ENCODE data around the gene YARS1. TPM values are rescaled to one million over a fixed set of nuclear protein-coding genes. Genes with fewer than 3 reads are reported as not detected.

YARS1 gene
- total and polyA plus RNA-seq, 2 experiments from 2014 or later = 80.3 to 125 TPM

DNA sequence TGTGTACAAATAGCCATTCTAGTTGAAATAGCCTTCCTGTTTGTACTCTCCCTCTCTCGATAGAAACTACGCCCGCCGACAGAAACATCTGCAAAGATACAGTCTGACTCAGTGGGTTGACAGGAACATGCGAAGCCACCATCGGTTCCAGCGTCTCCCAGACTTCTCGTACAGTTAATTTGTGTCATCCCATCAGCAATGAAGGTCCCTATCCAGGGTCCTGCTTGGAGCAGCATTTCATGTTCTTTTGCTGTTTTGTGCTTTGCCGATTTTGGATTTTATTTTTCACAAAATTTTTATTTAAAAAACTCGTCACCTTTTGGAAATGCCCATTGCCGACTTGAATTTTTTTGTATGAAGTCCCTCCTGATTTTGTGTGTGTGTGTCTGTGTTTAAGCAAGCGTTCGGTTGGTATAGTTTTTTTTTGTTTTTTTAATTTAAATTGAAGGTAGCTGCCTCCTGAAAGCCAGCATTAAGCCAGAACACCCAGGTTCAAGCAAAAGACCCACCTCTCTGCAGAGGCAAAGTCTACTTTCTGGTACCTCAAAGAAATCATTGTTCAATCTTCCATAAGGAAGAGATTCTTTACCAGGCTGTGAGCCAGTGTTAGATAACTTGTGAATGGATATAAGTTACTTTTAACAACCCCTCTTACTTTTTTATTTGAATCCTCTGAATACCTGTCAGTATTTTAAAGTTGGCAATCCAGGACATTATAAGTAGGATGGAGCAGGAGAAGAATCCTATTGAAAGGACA is 38.9 kb upstream of the YARS1 start:
- Histone ChIP-seq H3K27ac (no peak overlapping the region), H3K4me1 (ENCODE audit: low read depth) (no peaks in the 10 kb centered on the region), H3K9me3 (ENCODE audit: low read depth) (no peaks in the 10 kb centered on the region), H3K4me3 (no peak overlapping the region), H3K27me3 (no peaks in the 10 kb centered on the region), H3K36me3 (peaks cover 25% of the 10 kb centered on the region)
- no peak for DNase-seq (ENCODE audit: low read depth in 1 of 2, low spot score in 1 of 2)
- TF ChIP-seq, protein P1, sequence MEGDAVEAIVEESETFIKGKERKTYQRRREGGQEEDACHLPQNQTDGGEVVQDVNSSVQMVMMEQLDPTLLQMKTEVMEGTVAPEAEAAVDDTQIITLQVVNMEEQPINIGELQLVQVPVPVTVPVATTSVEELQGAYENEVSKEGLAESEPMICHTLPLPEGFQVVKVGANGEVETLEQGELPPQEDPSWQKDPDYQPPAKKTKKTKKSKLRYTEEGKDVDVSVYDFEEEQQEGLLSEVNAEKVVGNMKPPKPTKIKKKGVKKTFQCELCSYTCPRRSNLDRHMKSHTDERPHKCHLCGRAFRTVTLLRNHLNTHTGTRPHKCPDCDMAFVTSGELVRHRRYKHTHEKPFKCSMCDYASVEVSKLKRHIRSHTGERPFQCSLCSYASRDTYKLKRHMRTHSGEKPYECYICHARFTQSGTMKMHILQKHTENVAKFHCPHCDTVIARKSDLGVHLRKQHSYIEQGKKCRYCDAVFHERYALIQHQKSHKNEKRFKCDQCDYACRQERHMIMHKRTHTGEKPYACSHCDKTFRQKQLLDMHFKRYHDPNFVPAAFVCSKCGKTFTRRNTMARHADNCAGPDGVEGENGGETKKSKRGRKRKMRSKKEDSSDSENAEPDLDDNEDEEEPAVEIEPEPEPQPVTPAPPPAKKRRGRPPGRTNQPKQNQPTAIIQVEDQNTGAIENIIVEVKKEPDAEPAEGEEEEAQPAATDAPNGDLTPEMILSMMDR (IDR thresholded peaks at IDR 0.05; ENCODE audit: low read depth, low read length) = no peak

DNA sequence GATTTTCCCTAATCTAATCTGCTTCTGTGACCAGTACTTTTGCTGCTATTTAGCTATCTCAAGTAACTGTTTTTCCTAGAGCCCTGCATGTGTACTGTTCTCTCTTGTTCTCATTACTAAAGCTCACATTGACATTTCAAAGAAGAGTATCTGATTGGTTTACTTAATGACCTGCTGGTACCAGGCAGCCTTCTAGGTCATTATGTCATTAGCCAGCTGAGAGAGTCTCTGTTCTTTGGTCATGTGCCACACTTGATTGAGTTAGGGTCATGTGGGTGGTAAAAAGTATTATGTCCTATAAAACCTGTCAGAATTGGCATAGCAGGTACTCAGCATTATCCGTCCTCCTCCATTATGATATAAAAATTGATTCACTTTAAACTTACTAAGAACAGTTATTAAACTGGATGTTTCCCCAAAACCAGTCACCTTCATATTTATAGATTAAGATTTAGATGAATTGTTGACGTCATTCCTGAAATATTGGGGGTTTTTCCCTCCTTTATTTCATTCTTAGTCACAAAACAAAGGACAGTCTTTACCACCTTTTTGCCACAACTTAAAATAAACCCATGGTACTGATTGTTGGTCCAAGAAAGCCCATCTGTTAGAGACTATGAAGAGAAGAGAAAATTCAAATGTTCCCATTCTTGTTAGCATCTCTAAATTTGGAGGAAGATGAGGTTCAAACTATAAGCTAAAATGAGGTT is 31.4 kb upstream of the YARS1 start:
- DNase-seq (ENCODE audit: low read depth in 1 of 2, low spot score in 1 of 2) = no peak
- Histone ChIP-seq H3K9me3 (ENCODE audit: low read depth) (no peaks in the 10 kb centered on the region), H3K27me3 (no peaks in the 10 kb centered on the region), H3K36me3 (peaks cover under 1% of the 10 kb centered on the region), H3K4me1 (ENCODE audit: low read depth) (no peaks in the 10 kb centered on the region), H3K27ac (no peak overlapping the region), H3K4me3 (no peak overlapping the region)
- TF ChIP-seq, protein P1 (IDR thresholded peaks at IDR 0.05; ENCODE audit: low read depth, low read length) = no peak

DNA sequence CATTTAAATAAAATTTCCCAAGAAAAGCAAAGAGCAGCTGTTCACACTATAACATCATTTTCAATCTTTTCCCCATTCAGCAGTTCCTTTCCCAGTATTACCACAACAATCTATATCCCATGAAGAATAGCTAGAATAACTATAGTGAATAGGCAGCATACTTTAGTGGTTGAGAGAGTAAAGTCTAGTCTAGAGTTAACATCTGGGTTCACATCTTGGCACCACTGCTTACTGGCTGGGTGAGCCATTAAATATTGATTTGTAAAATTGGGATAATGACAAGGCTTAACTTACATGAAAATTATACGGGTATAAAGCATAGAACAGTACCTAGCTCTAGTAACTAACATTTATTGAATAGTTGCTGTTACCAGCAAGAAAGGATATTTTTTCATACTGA is 14.7 kb upstream of the YARS1 start:
- Histone ChIP-seq H3K27me3 (no peaks in the 10 kb centered on the region), H3K36me3 (peaks cover 39% of the 10 kb centered on the region), H3K4me3 (no peak overlapping the region), H3K9me3 (ENCODE audit: low read depth) (no peaks in the 10 kb centered on the region), H3K27ac (no peak overlapping the region), H3K4me1 (ENCODE audit: low read depth) (peaks cover 7% of the 10 kb centered on the region)
- no peak for DNase-seq (ENCODE audit: low read depth in 1 of 2, low spot score in 1 of 2)
- TF ChIP-seq, protein P1 (IDR thresholded peaks at IDR 0.05; ENCODE audit: low read depth, low read length) = no peak

- peak overlapping the region; percentile 48 for H3K27ac ChIP-seq
- DNase-seq (ENCODE audit: low read depth in 1 of 2, low spot score in 1 of 2) = peak in 1 of 2 donors; percentile 77
- peaks cover 53% of the 10 kb centered on the region for H3K36me3 ChIP-seq
- no peaks in the 10 kb centered on the region for H3K9me3 ChIP-seq (ENCODE audit: low read depth)
- TF ChIP-seq, protein P1 (IDR thresholded peaks at IDR 0.05; ENCODE audit: low read depth, low read length) = no peak
- H3K4me1 ChIP-seq (ENCODE audit: low read depth) = peaks cover 7% of the 10 kb centered on the region
- no peak overlapping the region for H3K4me3 ChIP-seq
- no peaks in the 10 kb centered on the region for H3K27me3 ChIP-seq
Measured at GRCh38 chr1:32830092-32830852, 13.1 kb upstream of the YARS1 start.

DNA sequence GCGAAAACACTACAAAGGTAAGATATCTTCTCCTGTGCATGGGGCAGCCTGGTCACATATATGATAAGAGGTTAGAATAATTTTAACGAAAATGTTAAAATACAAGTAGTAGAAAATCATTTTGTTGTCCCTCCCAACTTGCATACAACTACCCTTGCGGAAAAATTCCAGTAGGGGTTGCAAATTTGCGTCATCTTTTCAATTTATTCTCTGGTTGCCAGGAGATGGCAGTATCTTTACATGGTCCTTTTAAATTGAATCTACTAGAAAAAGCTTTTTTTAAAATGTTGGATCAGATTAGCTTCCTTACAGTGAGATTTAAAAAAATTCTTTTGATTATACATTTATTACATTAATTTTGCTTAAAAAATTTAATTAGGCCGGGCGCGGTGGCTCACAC is 11.2 kb upstream of the YARS1 start:
- H3K36me3 ChIP-seq = peaks cover 42% of the 10 kb centered on the region
- DNase-seq (ENCODE audit: low read depth in 1 of 2, low spot score in 1 of 2) = peak in 1 of 2 donors; percentile 30
- H3K27ac ChIP-seq = no peak overlapping the region
- no peaks in the 10 kb centered on the region for H3K9me3 ChIP-seq (ENCODE audit: low read depth)
- no peaks in the 10 kb centered on the region for H3K27me3 ChIP-seq
- TF ChIP-seq, protein P1 (IDR thresholded peaks at IDR 0.05; ENCODE audit: low read depth, low read length) = peak; percentile 22
- H3K4me3 ChIP-seq = no peak overlapping the region
- peaks cover 7% of the 10 kb centered on the region for H3K4me1 ChIP-seq (ENCODE audit: low read depth)

Measured in cardiac muscle cell (in vitro differentiated cells and primary cell).